ENCODE data around the gene OXGR1. TPM values are rescaled to one million over a fixed set of nuclear protein-coding genes. Genes with fewer than 3 reads are reported as not detected.
A peak's percentile ranks its signal among the peaks of the same experiment; 100 is the strongest.
"Not testable (repeated sequence)": the region's sequence is repeated elsewhere in the genome, so short reads cannot be mapped to it uniquely, and the experiment has no call there.

OXGR1 gene
- total RNA-seq, 2 experiments from 2014 or later = not detected

GRCh38 chr13:96984051-96984508 is 10.2 kb downstream of the OXGR1 start:
- no peak overlapping the region for H3K27ac Mint-ChIP-seq
- no peaks in the 10 kb centered on the region for H3K9me3 Mint-ChIP-seq (ENCODE audit: insufficient read depth)
- ATAC-seq (peak; percentile 73), DNase-seq (peak; percentile 24)
- POLR2A ChIA-PET = no interaction called here
- H3K4me1 Mint-ChIP-seq (ENCODE audit: low read depth) = peaks cover 6% of the 10 kb centered on the region
- CTCF ChIA-PET = interaction anchor here (0.7 to 1.3 kb wide), 2 partner anchors 14 to 34 kb away, joined by 3 to 6 read pairs; no protein-coding TSS in a partner anchor
- no peak overlapping the region for H3K4me3 Mint-ChIP-seq
- peaks cover 5% of the 10 kb centered on the region for H3K27me3 Mint-ChIP-seq (ENCODE audit: low read depth)
- H3K36me3 Mint-ChIP-seq (ENCODE audit: low read depth) = no peaks in the 10 kb centered on the region

GRCh38 chr13:96982672-96983071 is 11.6 kb downstream of the OXGR1 start:
- Mint-ChIP-seq H3K36me3 (ENCODE audit: low read depth) (no peaks in the 10 kb centered on the region), H3K9me3 (ENCODE audit: insufficient read depth) (no peaks in the 10 kb centered on the region), H3K27me3 (ENCODE audit: low read depth) (peaks cover 5% of the 10 kb centered on the region), H3K27ac (no peak overlapping the region), H3K4me3 (no peak overlapping the region), H3K4me1 (ENCODE audit: low read depth) (peaks cover 6% of the 10 kb centered on the region)
- POLR2A ChIA-PET = no interaction called here
- ATAC-seq (no peak), DNase-seq (no peak)
- CTCF ChIA-PET = interaction anchor here (1.0 kb wide), 1 partner anchor 34 kb away, joined by 3 read pairs; no protein-coding TSS in a partner anchor

- DNase-seq; CTCF ChIA-PET; H3K4me1 Mint-ChIP-seq (ENCODE audit: low read depth); H3K4me3 Mint-ChIP-seq; H3K9me3 Mint-ChIP-seq (ENCODE audit: insufficient read depth); H3K36me3 Mint-ChIP-seq (ENCODE audit: low read depth); H3K27ac Mint-ChIP-seq; H3K27me3 Mint-ChIP-seq (ENCODE audit: low read depth); ATAC-seq; POLR2A ChIA-PET: not testable (repeated sequence)
Observed at GRCh38 chr13:96979861-96980260, 14.4 kb downstream of the OXGR1 start.

GRCh38 chr13:96968027-96968426 is 26.2 kb downstream of the OXGR1 start:
- H3K4me3 Mint-ChIP-seq = no peak overlapping the region
- ATAC-seq = no peak
- POLR2A ChIA-PET = no interaction called here
- H3K27ac Mint-ChIP-seq = no peak overlapping the region
- H3K4me1 Mint-ChIP-seq (ENCODE audit: low read depth) = no peaks in the 10 kb centered on the region
- no peak for DNase-seq
- no peaks in the 10 kb centered on the region for H3K36me3 Mint-ChIP-seq (ENCODE audit: low read depth)
- peaks cover 28% of the 10 kb centered on the region for H3K9me3 Mint-ChIP-seq (ENCODE audit: insufficient read depth)
- H3K27me3 Mint-ChIP-seq (ENCODE audit: low read depth) = no peaks in the 10 kb centered on the region
- CTCF ChIA-PET = no interaction called here

GRCh38 chr13:96967248-96967745 is 27.0 kb downstream of the OXGR1 start:
- Mint-ChIP-seq H3K9me3 (ENCODE audit: insufficient read depth) (peaks cover 28% of the 10 kb centered on the region), H3K36me3 (ENCODE audit: low read depth) (no peaks in the 10 kb centered on the region), H3K27ac (no peak overlapping the region), H3K27me3 (ENCODE audit: low read depth) (no peaks in the 10 kb centered on the region), H3K4me3 (no peak overlapping the region), H3K4me1 (ENCODE audit: low read depth) (no peaks in the 10 kb centered on the region)
- ATAC-seq (no peak), DNase-seq (no peak)
- ChIA-PET POLR2A (no interaction called here), CTCF (interaction anchor here (0.9 kb wide), 1 partner anchor 947 kb away, joined by 3 read pairs; no protein-coding TSS in a partner anchor)

GRCh38 chr13:96966415-96967102 is 27.7 kb downstream of the OXGR1 start:
- Mint-ChIP-seq H3K9me3 (ENCODE audit: insufficient read depth) (peaks cover 28% of the 10 kb centered on the region), H3K4me3 (no peak overlapping the region), H3K36me3 (ENCODE audit: low read depth) (no peaks in the 10 kb centered on the region), H3K27ac (no peak overlapping the region), H3K27me3 (ENCODE audit: low read depth) (no peaks in the 10 kb centered on the region), H3K4me1 (ENCODE audit: low read depth) (no peaks in the 10 kb centered on the region)
- ATAC-seq (no peak), DNase-seq (no peak)
- ChIA-PET POLR2A (no interaction called here), CTCF (interaction anchor here (0.9 kb wide), 1 partner anchor 946 kb away, joined by 3 read pairs; no protein-coding TSS in a partner anchor)

GRCh38 chr13:96963786-96964475 is 30.3 kb downstream of the OXGR1 start:
- ChIA-PET CTCF (no interaction called here), POLR2A (no interaction called here)
- Mint-ChIP-seq H3K4me3 (no peak overlapping the region), H3K9me3 (ENCODE audit: insufficient read depth) (peaks cover 19% of the 10 kb centered on the region), H3K36me3 (ENCODE audit: low read depth) (no peaks in the 10 kb centered on the region), H3K27me3 (ENCODE audit: low read depth) (no peaks in the 10 kb centered on the region), H3K27ac (no peak overlapping the region), H3K4me1 (ENCODE audit: low read depth) (no peaks in the 10 kb centered on the region)
- DNase-seq (no peak), ATAC-seq (no peak)

GRCh38 chr13:96960379-96960778 is 33.9 kb downstream of the OXGR1 start:
- peaks cover 2% of the 10 kb centered on the region for H3K9me3 Mint-ChIP-seq (ENCODE audit: insufficient read depth)
- CTCF ChIA-PET = no interaction called here
- no peak for ATAC-seq

GRCh38 chr13:96958286-96958891 is 35.9 kb downstream of the OXGR1 start:
- Mint-ChIP-seq H3K4me3 (no peak overlapping the region), H3K9me3 (ENCODE audit: insufficient read depth) (no peaks in the 10 kb centered on the region), H3K27me3 (ENCODE audit: low read depth) (no peaks in the 10 kb centered on the region), H3K4me1 (ENCODE audit: low read depth) (no peaks in the 10 kb centered on the region), H3K27ac (no peak overlapping the region), H3K36me3 (ENCODE audit: low read depth) (no peaks in the 10 kb centered on the region)
- DNase-seq (no peak), ATAC-seq (no peak)
- ChIA-PET POLR2A (no interaction called here), CTCF (interaction anchor here (0.7 to 1.7 kb wide), 5 partner anchors 9 to 938 kb away, joined by 3 to 5 read pairs (median 4); no protein-coding TSS in a partner anchor)

More at GRCh38 chr13:96960379-96960778, 33.9 kb downstream of the OXGR1 start:
- POLR2A ChIA-PET = no interaction called here
- no peak overlapping the region for H3K27ac Mint-ChIP-seq
- H3K36me3 Mint-ChIP-seq (ENCODE audit: low read depth) = no peaks in the 10 kb centered on the region
- DNase-seq = no peak
- no peaks in the 10 kb centered on the region for H3K27me3 Mint-ChIP-seq (ENCODE audit: low read depth)
- no peak overlapping the region for H3K4me3 Mint-ChIP-seq
- H3K4me1 Mint-ChIP-seq (ENCODE audit: low read depth) = no peaks in the 10 kb centered on the region

GRCh38 chr13:96952595-96952994 is 41.7 kb downstream of the OXGR1 start:
- Mint-ChIP-seq H3K36me3 (ENCODE audit: low read depth) (no peaks in the 10 kb centered on the region), H3K4me3 (no peak overlapping the region), H3K27ac (no peak overlapping the region), H3K27me3 (ENCODE audit: low read depth) (no peaks in the 10 kb centered on the region), H3K4me1 (ENCODE audit: low read depth) (no peaks in the 10 kb centered on the region), H3K9me3 (ENCODE audit: insufficient read depth) (no peaks in the 10 kb centered on the region)
- ChIA-PET CTCF (no interaction called here), POLR2A (no interaction called here)
- ATAC-seq = no peak
- DNase-seq = no peak

GRCh38 chr13:96948127-96948526 is 46.1 kb downstream of the OXGR1 start:
- H3K4me1 Mint-ChIP-seq (ENCODE audit: low read depth) = no peaks in the 10 kb centered on the region
- ATAC-seq (no peak), DNase-seq (no peak)
- H3K4me3 Mint-ChIP-seq = no peak overlapping the region
- ChIA-PET POLR2A (no interaction called here), CTCF (no interaction called here)
- no peaks in the 10 kb centered on the region for H3K9me3 Mint-ChIP-seq (ENCODE audit: insufficient read depth)
- no peaks in the 10 kb centered on the region for H3K36me3 Mint-ChIP-seq (ENCODE audit: low read depth)
- H3K27ac Mint-ChIP-seq = no peak overlapping the region
- H3K27me3 Mint-ChIP-seq (ENCODE audit: low read depth) = no peaks in the 10 kb centered on the region

- Mint-ChIP-seq H3K4me3 (no peak overlapping the region), H3K4me1 (ENCODE audit: low read depth) (no peaks in the 10 kb centered on the region), H3K9me3 (ENCODE audit: insufficient read depth) (no peaks in the 10 kb centered on the region), H3K27ac (no peak overlapping the region), H3K27me3 (ENCODE audit: low read depth) (no peaks in the 10 kb centered on the region), H3K36me3 (ENCODE audit: low read depth) (no peaks in the 10 kb centered on the region)
- CTCF ChIA-PET = no interaction called here
- ATAC-seq = no peak
- no peak for DNase-seq
- POLR2A ChIA-PET = no interaction called here
Observed at GRCh38 chr13:96947343-96947910, 46.8 kb downstream of the OXGR1 start.

All from activated CD8-positive, alpha-beta T cell treated with anti-CD3 and anti-CD28 coated beads, Interleukin-2, amount 10 ng/mL, durations not matched to agents 7 days and 5 days (primary cell).